Measurements from ENCODE around the gene BBOX1.

GRCh38 chr11:27108809-27109208 lies 68.2 kb downstream of the BBOX1 start:
- no peak for TF ChIP-seq TARDBP (IDR thresholded peaks at IDR 0.05)
- TF ChIP-seq BHLHE40 (IDR thresholded peaks at IDR 0.05; ENCODE audit: borderline replicate concordance): no peak
- TF ChIP-seq HDGF (IDR thresholded peaks at IDR 0.05; ENCODE audit: borderline replicate concordance): no peak
- TF ChIP-seq CTBP1 (IDR thresholded peaks at IDR 0.05; ENCODE audit: borderline replicate concordance): no peak

Data from HEK293T (cell line).